GM19397 (cell line): ENCODE measurements around the gene PPP6R2.
A peak's percentile ranks its signal among the peaks of the same experiment; 100 is the strongest.

Source experiments
- ATAC-seq: cut with Tn5 transposase; IDR thresholded peaks from one replicate; pipeline ENCODE4 v1.9.1; 2021; ENCODE audit warnings: mild to moderate bottlenecking, moderate library complexity; ENCODE audit not compliant: unreplicated experiment

PPP6R2 gene

GRCh38 chr22:50304528-50305392, 38.4 kb upstream of the PPP6R2 start:
- ATAC-seq, result no peak

- ATAC-seq, result no peak
These were observed 37.7 kb upstream of the PPP6R2 start for GRCh38 chr22:50305393-50305922.

GRCh38 chr22:50305923-50306566, 37.1 kb upstream of the PPP6R2 start:
- ATAC-seq, result no peak

- ATAC-seq, result no peak
These were observed 36.1 kb upstream of the PPP6R2 start, which contains the start of gene PLXNB2 for GRCh38 chr22:50306753-50307749. Gene PLXNB2 (minus strand): TSS chr22:50307646. CDS start chr22:50290584, 17,062 bp downstream.

- no peak for ATAC-seq
These were observed 35.1 kb upstream of the PPP6R2 start for GRCh38 chr22:50307890-50308596.

- ATAC-seq, result no peak
These were observed 34.6 kb upstream of the PPP6R2 start for GRCh38 chr22:50308597-50308935.

- no peak for ATAC-seq
These were observed 34.0 kb upstream of the PPP6R2 start for GRCh38 chr22:50308986-50309600.

GRCh38 chr22:50309601-50309991, 33.5 kb upstream of the PPP6R2 start:
- no peak for ATAC-seq

- ATAC-seq, result no peak
These were observed 33.0 kb upstream of the PPP6R2 start for GRCh38 chr22:50310031-50310722.

- ATAC-seq, result no peak
These were observed 32.1 kb upstream of the PPP6R2 start for GRCh38 chr22:50310949-50311444.

- no peak for ATAC-seq
These were observed 31.3 kb upstream of the PPP6R2 start for GRCh38 chr22:50311606-50312351.

GRCh38 chr22:50312371-50312770, 30.8 kb upstream of the PPP6R2 start:
- no peak for ATAC-seq

GRCh38 chr22:50313021-50313420, 30.1 kb upstream of the PPP6R2 start:
- no peak for ATAC-seq

GRCh38 chr22:50313600-50313999, 29.5 kb upstream of the PPP6R2 start:
- no peak for ATAC-seq

- ATAC-seq, result no peak
These were observed 29.1 kb upstream of the PPP6R2 start for GRCh38 chr22:50314081-50314454.

- ATAC-seq, result peak; percentile 65
These were observed 28.5 kb upstream of the PPP6R2 start for GRCh38 chr22:50314455-50315288.

GRCh38 chr22:50315289-50316113, 27.6 kb upstream of the PPP6R2 start:
- no peak for ATAC-seq
